RWPE2 (cell line): Measurements from ENCODE around the gene AKAP7.
"Not testable (repeated sequence)": the region's sequence is repeated elsewhere in the genome, so short reads cannot be mapped to it uniquely, and the experiment has no call there.

Source experiments
- ATAC-seq: fragments of 200-7000 bp; cut with Tn5 transposase; 3 replicates; pipeline ENCODE4 v1.9.1; 2021; ENCODE audit warnings: low read depth
- DNase-seq: peaks from one replicate; pipeline ENCODE4 v3.0.0-alpha.2; 2020; ENCODE audit warnings: low spot score
- H3K27ac ChIP-seq: fragments of 450-650 bp; 2 replicates; pipeline ENCODE4 v1.5.1; 2017; ENCODE audit warnings: mild to moderate bottlenecking; ENCODE audit not compliant: poor library complexity, severe bottlenecking
- H3K27me3 ChIP-seq: fragments of 250-450 bp; sonication (Bioruptor Pico); 2 replicates; pipeline ENCODE4 v1.5.1; 2021; ENCODE audit warnings: mild to moderate bottlenecking, moderate library complexity; ENCODE audit not compliant: insufficient read depth, poor library complexity, severe bottlenecking
- H3K36me3 ChIP-seq: fragments of 250-450 bp; sonication (Bioruptor Pico); 2 replicates; pipeline ENCODE4 v1.5.1; 2020; ENCODE audit warnings: low read depth, mild to moderate bottlenecking, moderate library complexity
- H3K4me1 ChIP-seq: fragments of 250-450 bp; sonication (Bioruptor Pico); 2 replicates; pipeline ENCODE4 v1.5.1; 2021; ENCODE audit warnings: mild to moderate bottlenecking, moderate library complexity; ENCODE audit not compliant: insufficient read depth, poor library complexity, severe bottlenecking
- H3K4me3 ChIP-seq: fragments of 250-450 bp; sonication (Bioruptor Pico); 2 replicates; pipeline ENCODE4 v1.5.1; 2021; ENCODE audit warnings: mild to moderate bottlenecking, moderate library complexity; ENCODE audit not compliant: severe bottlenecking
- H3K9me3 ChIP-seq: fragments of 250-450 bp; sonication (Bioruptor Pico); 2 replicates; pipeline ENCODE4 v1.5.1; 2021; ENCODE audit warnings: mild to moderate bottlenecking, moderate library complexity; ENCODE audit not compliant: severe bottlenecking
- CTCF ChIP-seq: fragments of 450-650 bp; IDR thresholded peaks from one replicate; pipeline ENCODE4 v1.5.1; 2017; ENCODE audit warnings: mild to moderate bottlenecking, moderate library complexity; ENCODE audit not compliant: poor library complexity, severe bottlenecking

The AKAP7 gene

GRCh38 chr6:131314838-131315237 lies 179.6 kb downstream of the AKAP7 start:
- Histone ChIP-seq H3K9me3 (no peaks in the 10 kb centered on the region), H3K36me3 (no peaks in the 10 kb centered on the region), H3K27me3 (peaks cover 4% of the 10 kb centered on the region), H3K4me3 (no peak overlapping the region), H3K4me1 (no peaks in the 10 kb centered on the region), H3K27ac (no peak overlapping the region)
- TF ChIP-seq CTCF: no peak
- DNase-seq (no peak), ATAC-seq (no peak)

GRCh38 chr6:131316654-131317053 lies 181.4 kb downstream of the AKAP7 start:
- ATAC-seq (no peak), DNase-seq (no peak)
- Histone ChIP-seq H3K9me3 (no peaks in the 10 kb centered on the region), H3K4me3 (no peak overlapping the region), H3K27me3 (peaks cover 3% of the 10 kb centered on the region), H3K36me3 (no peaks in the 10 kb centered on the region), H3K27ac (no peak overlapping the region), H3K4me1 (no peaks in the 10 kb centered on the region)
- TF ChIP-seq CTCF: no peak

- H3K4me1 ChIP-seq: no peaks in the 10 kb centered on the region
- no peak overlapping the region for H3K4me3 ChIP-seq
- DNase-seq (no peak), ATAC-seq (no peak)
- no peak overlapping the region for H3K27ac ChIP-seq
- no peaks in the 10 kb centered on the region for H3K9me3 ChIP-seq
- TF ChIP-seq CTCF: no peak
- H3K27me3 ChIP-seq: peaks cover 3% of the 10 kb centered on the region
- H3K36me3 ChIP-seq: no peaks in the 10 kb centered on the region
Observed at GRCh38 chr6:131317516-131317915, 182.2 kb downstream of the AKAP7 start.

DNA sequence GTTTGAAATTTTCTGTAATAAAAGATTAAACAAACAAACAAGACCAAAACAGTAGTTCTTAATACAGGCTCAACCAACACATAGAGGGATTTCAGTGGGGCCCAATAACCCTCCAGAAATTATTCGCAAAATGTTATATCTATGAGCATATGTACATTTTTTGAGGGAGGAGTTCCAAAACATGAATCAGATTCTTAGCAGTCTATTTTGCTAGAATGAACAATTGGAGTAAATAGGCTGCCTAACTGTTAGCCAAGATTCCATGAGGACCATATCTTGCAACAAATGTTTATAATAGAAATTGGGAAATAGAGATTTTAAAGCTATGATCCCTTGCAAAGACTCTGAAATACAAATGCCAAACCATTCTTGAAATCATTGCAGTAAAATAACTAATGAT lies 186.3 kb downstream of the AKAP7 start:
- TF ChIP-seq CTCF: no peak
- Histone ChIP-seq H3K27ac (no peak overlapping the region), H3K4me1 (no peaks in the 10 kb centered on the region), H3K4me3 (no peak overlapping the region), H3K36me3 (no peaks in the 10 kb centered on the region), H3K27me3 (peaks cover 3% of the 10 kb centered on the region), H3K9me3 (no peaks in the 10 kb centered on the region)
- no peak for ATAC-seq
- DNase-seq: no peak

GRCh38 chr6:131322125-131322524 lies 186.9 kb downstream of the AKAP7 start:
- Histone ChIP-seq H3K9me3 (no peaks in the 10 kb centered on the region), H3K36me3 (no peaks in the 10 kb centered on the region), H3K27ac (no peak overlapping the region), H3K4me1 (no peaks in the 10 kb centered on the region), H3K4me3 (no peak overlapping the region), H3K27me3 (peaks cover 3% of the 10 kb centered on the region)
- no peak for DNase-seq
- no peak for ATAC-seq
- no peak for TF ChIP-seq CTCF

DNA sequence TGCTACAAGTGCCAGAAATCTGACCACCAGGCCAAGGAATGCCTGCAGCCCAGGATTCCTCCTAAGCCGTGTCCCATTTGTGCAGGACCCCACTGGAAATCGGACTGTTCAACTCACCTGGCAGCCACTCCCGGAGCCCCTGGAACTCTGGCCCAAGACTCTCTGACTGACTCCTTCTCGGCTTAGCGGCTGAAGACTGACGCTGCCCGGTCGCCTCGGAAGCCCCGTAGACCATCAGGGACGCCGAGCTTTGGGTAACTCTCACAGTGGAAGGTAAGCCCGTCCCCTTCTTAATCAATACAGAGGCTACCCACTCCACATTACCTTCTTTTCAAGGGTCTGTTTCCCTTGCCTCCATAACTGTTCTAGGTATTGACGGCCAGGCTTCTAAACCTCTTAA lies 190.4 kb downstream of the AKAP7 start:
- H3K27ac ChIP-seq, H3K9me3 ChIP-seq, H3K36me3 ChIP-seq, DNase-seq, H3K4me3 ChIP-seq, H3K27me3 ChIP-seq, H3K4me1 ChIP-seq, ATAC-seq: not testable (repeated sequence)

GRCh38 chr6:131328727-131329126 lies 193.5 kb downstream of the AKAP7 start:
- not testable (repeated sequence) for H3K9me3 ChIP-seq, H3K27me3 ChIP-seq, DNase-seq, H3K4me1 ChIP-seq, H3K27ac ChIP-seq, ATAC-seq, H3K36me3 ChIP-seq, H3K4me3 ChIP-seq
